Activated CD4-positive, alpha-beta T cell treated with anti-CD3 and anti-CD28 coated beads for 4 hours (primary cell): ENCODE measurements around the gene KRT27.
A peak's percentile ranks its signal among the peaks of the same experiment; 100 is the strongest.

Experiments used
- DNase-seq, 2 donors: peaks; one replicate each; pipeline ENCODE4 v3.0.0-alpha.2; 2020

The KRT27 gene

GRCh38 chr17:40809721-40810421 is 27.5 kb upstream of the KRT27 start:
- no peak for DNase-seq

GRCh38 chr17:40806131-40806530 is 23.8 kb upstream of the KRT27 start:
- DNase-seq: no peak

GRCh38 chr17:40803617-40804082 is 21.3 kb upstream of the KRT27 start:
- DNase-seq: peak; percentile 70 to 76

GRCh38 chr17:40801157-40801556 is 18.8 kb upstream of the KRT27 start:
- DNase-seq: no peak

- no peak for DNase-seq
Observed at GRCh38 chr17:40800381-40800780, 18.0 kb upstream of the KRT27 start.

- DNase-seq: no peak
Observed at GRCh38 chr17:40799859-40800258, 17.5 kb upstream of the KRT27 start, which contains the start of gene KRT28. KRT28 (minus strand) TSS chr17:40799959; CDS start chr17:40799893, 66 bp downstream.

GRCh38 chr17:40796846-40797245 is 14.5 kb upstream of the KRT27 start:
- DNase-seq: no peak

GRCh38 chr17:40795019-40795667 is 12.8 kb upstream of the KRT27 start:
- DNase-seq: no peak

- DNase-seq: no peak
Observed at GRCh38 chr17:40794466-40794865, 12.1 kb upstream of the KRT27 start.

GRCh38 chr17:40793832-40794231 is 11.5 kb upstream of the KRT27 start:
- DNase-seq: no peak

GRCh38 chr17:40791787-40792436 is 9.6 kb upstream of the KRT27 start:
- DNase-seq: no peak

GRCh38 chr17:40791111-40791510 is 8.8 kb upstream of the KRT27 start:
- DNase-seq: no peak

GRCh38 chr17:40779181-40779909 is 3.0 kb downstream of the KRT27 start:
- no peak for DNase-seq

- no peak for DNase-seq
Observed at GRCh38 chr17:40778461-40778860, 3.9 kb downstream of the KRT27 start.

GRCh38 chr17:40777971-40778370 is 4.4 kb downstream of the KRT27 start:
- DNase-seq: no peak

GRCh38 chr17:40777459-40777858 is 4.9 kb downstream of the KRT27 start:
- no peak for DNase-seq

- DNase-seq: no peak
Observed at GRCh38 chr17:40775945-40776344, 6.4 kb downstream of the KRT27 start.

- no peak for DNase-seq
Observed at GRCh38 chr17:40772101-40772500, 10.2 kb downstream of the KRT27 start, which contains the start of gene KRT26. KRT26 (minus strand) TSS chr17:40772201; CDS start chr17:40772113, 88 bp downstream.

- DNase-seq: no peak
Observed at GRCh38 chr17:40765657-40766056, 16.7 kb downstream of the KRT27 start.

- no peak for DNase-seq
Observed at GRCh38 chr17:40763752-40764151, 18.6 kb downstream of the KRT27 start.

GRCh38 chr17:40760105-40761016 is 22.0 kb downstream of the KRT27 start:
- DNase-seq: no peak

GRCh38 chr17:40755231-40755630 is 27.1 kb downstream of the KRT27 start, which contains the start of gene KRT25:
KRT25 (minus strand) TSS chr17:40755331; CDS start chr17:40755271, 60 bp downstream.
- DNase-seq: no peak
